HuH-7 (cell line): ENCODE results near the gene GGNBP2.

Experiments used
- DNase-seq: peaks from one replicate; pipeline ENCODE4 v3.0.0; 2011; ENCODE audit warnings: low spot score

GGNBP2 gene

GRCh38 chr17:36566081-36566480, 21.4 kb downstream of the GGNBP2 start:
- DNase-seq, result no peak

DNA sequence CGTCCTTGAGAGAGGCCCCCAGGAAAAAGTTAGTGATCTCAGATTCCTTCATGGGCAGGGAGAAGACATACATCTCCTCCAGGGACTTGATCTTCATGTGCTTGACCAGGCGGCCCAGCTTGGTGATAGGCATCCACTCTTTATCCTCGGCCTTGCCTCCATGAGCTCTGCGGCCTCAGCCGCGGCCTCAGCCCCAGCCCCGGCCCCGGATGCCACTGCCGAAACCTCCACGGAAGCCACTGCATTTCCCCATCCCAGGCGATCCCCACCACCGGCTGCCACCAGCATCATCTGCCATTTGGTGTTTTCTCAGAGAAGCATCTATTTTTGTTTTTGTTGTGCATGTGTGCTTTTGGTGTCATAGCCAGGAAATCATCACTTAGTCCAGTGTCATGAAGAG, 30.3 kb downstream of the GGNBP2 start:
- DNase-seq, result no peak

DNA sequence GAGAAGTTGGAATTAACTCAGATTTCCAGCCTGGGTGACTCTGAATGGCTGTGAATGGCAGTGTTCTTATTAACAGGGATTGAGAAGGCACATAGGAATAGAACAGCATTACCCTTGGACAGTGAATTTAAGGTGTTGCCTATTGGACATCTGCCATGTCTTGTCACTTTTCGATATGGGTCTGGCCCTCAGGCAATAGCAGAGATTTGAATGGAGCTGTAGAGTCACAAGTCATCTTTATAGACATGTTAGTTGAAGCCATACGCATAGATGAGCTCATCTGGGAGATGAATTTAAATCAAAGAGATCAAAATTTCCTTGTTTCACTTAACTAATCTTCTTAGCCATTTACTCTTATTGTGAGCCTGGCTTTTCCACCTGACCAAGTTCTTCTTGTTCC, 32.1 kb downstream of the GGNBP2 start:
- no peak for DNase-seq

DNA sequence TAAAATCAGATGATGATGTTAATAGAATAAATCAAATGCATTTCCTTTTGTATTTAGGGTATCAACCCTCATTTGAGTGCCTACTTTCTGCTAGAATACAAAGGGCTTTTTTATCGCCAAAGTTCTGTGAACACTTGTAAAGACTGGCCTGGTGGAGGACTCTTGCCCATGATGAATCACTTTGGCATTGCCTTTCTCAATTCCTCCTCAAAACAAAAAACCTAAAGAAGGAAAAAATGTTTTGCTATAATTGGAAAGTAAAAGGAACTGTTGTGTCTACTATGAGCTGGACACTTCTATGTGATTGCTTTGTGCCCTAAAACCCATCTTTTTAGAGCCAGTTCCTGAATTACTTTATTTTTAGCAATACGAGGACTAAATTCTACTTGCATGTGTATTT, 34.0 kb downstream of the GGNBP2 start:
- no peak for DNase-seq

DNA sequence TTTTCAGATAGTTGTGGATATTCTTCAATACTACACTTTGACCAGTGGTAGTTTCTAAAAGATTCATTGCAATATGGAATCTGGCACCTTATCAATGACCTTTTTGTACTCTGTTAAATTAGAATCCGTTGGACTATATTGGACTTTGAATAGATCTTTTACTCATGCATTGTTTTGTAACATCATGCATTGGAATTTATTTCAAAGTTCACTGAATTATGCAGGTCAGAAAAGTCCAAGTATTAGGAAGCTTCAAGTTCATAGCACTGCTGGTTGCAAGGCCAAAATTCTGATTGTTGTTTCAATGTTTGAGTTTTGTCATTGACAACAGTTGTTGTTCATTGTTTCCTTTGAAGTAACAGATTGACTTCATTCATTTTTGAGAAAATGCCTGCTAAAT, 39.1 kb downstream of the GGNBP2 start:
- DNase-seq, result no peak

GRCh38 chr17:36586138-36586537, 41.4 kb downstream of the GGNBP2 start:
- no peak for DNase-seq

DNA sequence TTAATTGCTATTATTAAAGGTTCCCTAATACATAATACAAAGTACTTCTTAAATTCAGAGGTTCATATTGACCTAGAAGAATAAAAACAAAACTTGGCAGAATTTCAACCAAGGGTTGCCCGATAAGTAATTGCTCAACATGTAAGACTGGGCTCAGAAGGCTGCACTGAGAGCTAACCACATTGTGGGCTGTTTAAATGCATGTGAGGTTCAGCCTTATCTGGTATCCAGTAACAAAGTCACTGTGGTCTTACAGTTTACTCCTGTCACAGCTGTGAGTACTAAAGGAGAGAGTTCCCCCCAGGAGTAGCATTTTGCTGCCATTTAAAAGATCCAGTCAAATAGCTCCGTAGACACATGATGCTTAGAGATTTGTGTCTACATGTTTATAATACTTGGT, 45.4 kb downstream of the GGNBP2 start:
- DNase-seq, result no peak

- DNase-seq, result peak; percentile 90
Observed at GRCh38 chr17:36591434-36592315, 47.0 kb downstream of the GGNBP2 start, which contains the start of gene DHRS11. TSS of gene DHRS11 (plus strand) at chr17:36591879. CDS start at chr17:36592010, 131 bp downstream.

DNA sequence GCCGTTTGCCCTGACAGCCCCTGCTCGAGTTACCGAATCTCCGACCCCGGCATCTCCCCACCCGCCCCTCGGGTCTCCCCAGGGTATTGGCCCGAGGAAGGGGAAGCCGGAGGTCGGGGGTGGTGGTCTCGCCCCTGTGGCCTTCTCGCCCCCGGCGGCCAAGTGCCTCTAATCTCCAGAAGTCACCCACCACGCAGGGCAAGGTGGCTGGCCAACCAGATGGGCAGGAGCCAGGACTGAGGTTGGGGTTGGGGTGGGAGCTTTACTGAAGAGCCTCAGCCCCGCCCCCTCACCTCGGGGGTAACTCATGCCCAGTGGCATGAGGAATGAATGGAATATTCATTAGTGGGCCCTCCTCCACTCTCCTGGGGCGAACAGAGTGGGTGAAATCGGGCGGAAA, 47.6 kb downstream of the GGNBP2 start:
- peak; percentile 46 for DNase-seq

DNA sequence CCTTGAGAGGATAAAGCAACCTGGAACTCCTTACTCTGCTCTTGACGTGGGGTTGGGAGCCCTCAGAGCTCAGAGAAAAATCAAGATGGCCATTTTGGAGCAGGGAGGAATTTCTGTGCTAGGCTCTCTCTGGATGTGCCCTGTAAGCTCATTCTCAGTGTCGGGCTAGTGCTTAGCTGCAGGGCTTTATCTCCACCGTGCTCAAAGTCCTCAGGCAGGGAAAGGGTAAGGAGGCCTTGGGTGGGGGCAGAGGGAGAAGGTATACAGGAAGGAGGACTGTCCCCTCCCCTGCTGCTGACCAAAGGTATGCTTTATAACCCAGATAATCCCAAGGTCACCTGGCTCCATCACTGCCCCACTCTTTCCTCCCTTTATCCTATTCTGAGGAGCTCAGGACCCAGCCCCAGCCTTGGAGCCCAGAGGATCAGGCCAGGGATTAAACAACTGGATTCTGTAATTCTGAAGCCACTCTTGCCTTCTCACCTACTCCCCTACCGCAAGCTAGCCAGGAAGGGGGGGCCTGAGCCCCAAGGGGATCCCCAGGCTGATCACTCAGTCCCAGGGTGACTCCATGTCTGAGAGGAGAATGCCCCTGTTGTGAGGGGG, 48.1 kb downstream of the GGNBP2 start:
- no peak for DNase-seq

DNA sequence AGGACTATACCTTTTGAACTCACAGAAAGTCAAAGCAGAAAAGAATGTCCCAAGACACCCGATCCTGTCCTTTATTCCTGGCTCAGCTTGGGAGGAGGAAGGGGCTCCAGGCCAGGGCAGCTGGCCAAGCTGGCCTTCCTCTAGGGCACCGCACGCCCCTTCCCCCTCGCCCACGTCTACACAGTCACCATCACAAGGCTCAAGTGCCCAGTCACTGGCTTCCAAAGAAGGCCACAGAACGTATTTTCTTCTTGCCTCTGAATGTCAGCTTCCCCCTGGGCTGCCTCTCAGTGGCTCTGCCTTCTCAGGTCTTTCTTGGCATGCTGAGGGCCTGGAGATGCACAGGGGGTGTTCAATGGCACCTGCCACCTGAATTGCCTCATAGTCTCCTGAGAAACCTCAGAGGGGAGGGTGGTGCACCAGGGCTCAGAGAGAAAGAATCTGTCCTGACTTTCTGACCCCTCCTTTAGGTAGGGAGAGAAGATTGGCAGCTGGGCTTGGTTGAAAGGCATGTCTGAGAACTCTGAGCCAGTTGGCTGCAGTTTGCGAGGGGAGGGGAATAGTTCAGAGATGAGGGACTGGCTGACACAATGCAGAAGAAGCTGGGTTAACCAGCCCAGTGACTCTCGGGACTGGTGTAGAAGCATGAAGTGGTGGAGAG, 49.1 kb downstream of the GGNBP2 start:
- DNase-seq, result no peak

GRCh38 chr17:36594626-36595401, 50.1 kb downstream of the GGNBP2 start:
- DNase-seq, result no peak

GRCh38 chr17:36597226-36597625, 52.5 kb downstream of the GGNBP2 start:
- no peak for DNase-seq

GRCh38 chr17:36597866-36598777, 53.4 kb downstream of the GGNBP2 start:
- no peak for DNase-seq

- DNase-seq, result no peak
Observed at GRCh38 chr17:36598951-36599401, 54.3 kb downstream of the GGNBP2 start.

- no peak for DNase-seq
Observed at GRCh38 chr17:36599546-36600250, 55.0 kb downstream of the GGNBP2 start.

DNA sequence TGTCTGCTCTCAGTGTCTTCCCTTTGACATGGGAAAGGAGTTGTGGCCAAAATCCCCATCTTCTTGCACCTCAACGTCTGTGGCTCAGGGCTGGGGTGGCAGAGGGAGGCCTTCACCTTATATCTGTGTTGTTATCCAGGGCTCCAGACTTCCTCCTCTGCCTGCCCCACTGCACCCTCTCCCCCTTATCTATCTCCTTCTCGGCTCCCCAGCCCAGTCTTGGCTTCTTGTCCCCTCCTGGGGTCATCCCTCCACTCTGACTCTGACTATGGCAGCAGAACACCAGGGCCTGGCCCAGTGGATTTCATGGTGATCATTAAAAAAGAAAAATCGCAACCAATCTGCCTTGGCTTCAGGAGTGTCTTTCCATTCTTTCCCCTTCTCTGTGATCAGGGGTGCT, 55.7 kb downstream of the GGNBP2 start:
- DNase-seq, result no peak

DNA sequence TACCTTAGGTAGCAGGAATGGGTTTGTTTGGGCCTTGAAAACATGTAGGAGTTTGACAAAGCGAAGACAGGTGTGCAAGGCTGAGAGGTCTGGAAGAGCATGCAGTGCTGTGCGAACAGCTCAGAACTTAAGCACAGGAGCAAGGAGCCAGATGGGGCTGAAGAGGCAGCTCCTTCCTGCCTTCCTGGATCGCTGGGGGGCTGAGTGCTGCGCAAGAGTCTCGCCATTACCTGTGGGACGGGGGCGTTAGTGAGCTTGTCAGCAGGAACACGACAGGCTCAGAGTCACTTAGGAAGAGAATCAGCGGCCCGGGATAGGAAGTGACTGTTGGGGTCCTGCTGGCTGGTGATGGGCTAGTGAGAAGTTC, 56.2 kb downstream of the GGNBP2 start:
- no peak for DNase-seq

DNA sequence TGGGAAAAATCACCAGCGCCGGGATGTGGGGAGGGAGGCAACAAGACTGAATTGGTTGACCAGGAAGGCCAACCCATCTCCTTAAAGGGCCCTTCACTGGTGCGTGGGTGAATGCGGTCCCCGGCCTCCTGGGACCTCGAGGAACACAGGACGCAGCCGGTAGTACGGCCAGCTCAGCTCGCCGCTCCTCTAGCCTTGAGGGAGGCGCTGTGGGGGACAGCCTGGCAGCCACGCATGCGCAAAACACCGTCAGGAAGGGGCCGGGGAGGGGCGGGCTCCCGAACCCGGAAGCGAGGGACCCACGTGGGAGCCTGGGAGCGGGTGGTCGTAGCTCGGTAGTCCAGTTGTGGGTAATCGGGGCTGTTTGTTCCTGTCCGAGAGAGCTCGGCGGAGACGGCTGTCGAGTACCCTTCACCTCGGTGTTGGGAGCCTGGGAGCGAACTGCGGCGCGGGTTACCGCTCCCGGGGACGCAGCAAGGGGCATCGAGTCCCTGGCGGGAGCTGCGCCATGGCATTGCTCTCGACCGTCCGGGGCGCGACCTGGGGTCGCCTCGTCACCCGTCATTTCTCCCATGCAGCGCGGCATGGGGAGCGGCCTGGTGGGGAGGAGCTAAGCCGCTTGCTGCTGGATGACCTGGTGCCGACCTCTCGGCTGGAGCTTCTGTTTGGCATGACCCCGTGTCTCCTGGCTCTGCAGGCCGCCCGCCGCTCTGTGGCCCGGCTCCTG, 56.7 kb downstream of the GGNBP2 start, which contains the start of gene MRM1:
TSS of gene MRM1 (plus strand) at position 281 of the 727 bp plus-strand sequence. CDS start at position 509, 228 bp downstream.
- peak; percentile 91 for DNase-seq
